HepG2 (cell line): ENCODE measurements around the gene OR5B12. TPM values are rescaled to one million over a fixed set of nuclear protein-coding genes. Genes with fewer than 3 reads are reported as not detected.

Experiments used
- ATAC-seq: fragments of 200-7000 bp; cut with Tn5 transposase; 3 replicates; pipeline ENCODE4 v1.9.1; 2020; ENCODE audit warnings: mild to moderate bottlenecking, moderate library complexity
- BruUV-seq: library from RNA; stranded (reverse); fragments of 400-500 nt; replicated peaks from 2 replicates; lab custom pipeline; 2021; lab: Mats Ljungman, UMichigan
- CTCF ChIA-PET: fragments of 300-600 bp; formaldehyde crosslinking; extraction: SDS; loops from one replicate; lab custom pipeline; 2021; ENCODE audit warnings: low total read pairs, inconsistent platforms, low intra/inter-chr PET ratio; lab: Yijun Ruan, JAX
- POLR2A ChIA-PET: fragments of 350-600 bp; sonication (Branson Sonifier 250); formaldehyde crosslinking; loops from one replicate; lab custom pipeline; 2020; ENCODE audit warnings: antibody characterized with exemption, inconsistent platforms; lab: Yijun Ruan, JAX
- DNase-seq: peaks from one replicate; pipeline ENCODE4 v3.0.0-alpha.2; 2015; ENCODE audit warnings: low spot score
- FAIRE-seq: peaks from 3 replicates; lab custom pipeline; 2011; peaks lifted over from hg19 to GRCh38; lab: Jason Lieb, UNC
- H2AFZ ChIP-seq: one replicate; pipeline ENCODE4 v1.6.1; 2011; ENCODE audit warnings: low read length, inconsistent platforms
- H3K27ac ChIP-seq: fragments of 300-600 bp; 3 replicates; pipeline ENCODE4 v1.8.0; 2011; ENCODE audit warnings: mixed run types, mild to moderate bottlenecking, mixed read lengths, low read length, inconsistent platforms; ENCODE audit not compliant: insufficient read depth; ENCODE audit errors: extremely low read length
- H3K27me3 ChIP-seq, 2 experiments: fragments of 200-600 bp in 1 of 2; 2 replicates in 1 of 2; 3 replicates in 1 of 2; pipeline versions ENCODE4 v1.6.0 to v1.8.0; 2011; ENCODE audit warnings: low read length in 2 of 2, mild to moderate bottlenecking in 2 of 2, moderate library complexity in 2 of 2, inconsistent platforms in 1 of 2; ENCODE audit not compliant: insufficient read depth in 2 of 2, control insufficient read depth in 1 of 2
- H3K36me3 ChIP-seq, 2 experiments: fragments of 200-600 bp in 1 of 2; replicated peaks in 1 of 2; 2 replicates in 1 of 2; 3 replicates in 1 of 2; pipeline versions ENCODE4 v1.5.1 to v1.8.0; 2011; ENCODE audit warnings: low read length in 2 of 2, inconsistent platforms in 1 of 2; ENCODE audit not compliant: insufficient read depth in 2 of 2, control insufficient read depth in 1 of 2
- H3K4me1 ChIP-seq: 2 replicates; pipeline ENCODE4 v1.5.1; 2012; ENCODE audit warnings: low read length, inconsistent platforms; ENCODE audit not compliant: insufficient read depth
- H3K4me2 ChIP-seq: 2 replicates; pipeline ENCODE4 v1.6.0; 2011; ENCODE audit warnings: low read depth, low read length, inconsistent platforms
- H3K4me3 ChIP-seq, 3 experiments: fragments of 200-600 bp in 1 of 3; sonication (generic), shearing (Covaris generic) in 1 of 3; replicated peaks in 1 of 3; 2 replicates each; pipeline ENCODE4 v1.5.1; 2011 to 2016; ENCODE audit warnings: low read length in 3 of 3, inconsistent platforms in 2 of 3, low read depth in 2 of 3, mild to moderate bottlenecking in 2 of 3, control low read depth in 1 of 3, mixed read lengths in 1 of 3; ENCODE audit not compliant: insufficient read depth in 1 of 3
- H3K79me2 ChIP-seq: one replicate; pipeline ENCODE4 v1.6.1; 2011; ENCODE audit warnings: low read length, inconsistent platforms; ENCODE audit not compliant: insufficient read depth
- H3K9ac ChIP-seq: 2 replicates; pipeline ENCODE4 v1.6.0; 2011; ENCODE audit warnings: mild to moderate bottlenecking, low read depth, low read length, inconsistent platforms; ENCODE audit not compliant: insufficient read depth
- H3K9me3 ChIP-seq: 2 replicates; pipeline ENCODE4 v1.5.1; 2012; ENCODE audit warnings: mild to moderate bottlenecking, low read length
- H4K20me1 ChIP-seq: 2 replicates; pipeline ENCODE4 v1.6.0; 2011; ENCODE audit warnings: inconsistent platforms, mild to moderate bottlenecking, low read length, moderate library complexity; ENCODE audit not compliant: insufficient read depth
- GMEB1 ChIP-seq: sonication (generic); formaldehyde crosslinking; IDR thresholded peaks from 2 replicates; pipeline ENCODE4 v1.5.1; 2020; ENCODE audit warnings: missing genetic modification reagents, mild to moderate bottlenecking, borderline replicate concordance
- KIAA2018 ChIP-seq: sonication (generic); formaldehyde crosslinking; IDR thresholded peaks from 2 replicates; pipeline ENCODE4 v1.5.0; 2020; ENCODE audit warnings: mild to moderate bottlenecking, missing genetic modification reagents, borderline replicate concordance
- MZF1 ChIP-seq: sonication (generic); formaldehyde crosslinking; IDR thresholded peaks from 2 replicates; pipeline ENCODE4 v1.8.1; 2023; ENCODE audit warnings: mild to moderate bottlenecking, missing genetic modification reagents, borderline replicate concordance
- PRMT3 ChIP-seq: sonication (generic); formaldehyde crosslinking; IDR thresholded peaks from 2 replicates; pipeline ENCODE4 v1.8.1; 2022; ENCODE audit warnings: low read depth, mild to moderate bottlenecking, moderate library complexity, missing genetic modification reagents, borderline replicate concordance
- WGBS: methylation state at CpG from one replicate; pipeline ENCODE4 v1.1.6; 2017; ENCODE audit warnings: low lambda C conversion rate; 5-methylcytosine and 5-hydroxymethylcytosine counted together
- in situ Hi-C: cut with HindIII; loops from 2 replicates; pipeline ENCODE4 v1.10.0; 2017; ENCODE audit warnings: low pct_unique_long_range_greater_than_20kb; ENCODE audit not compliant: extremely low pct_ligation_motif_present
- intact Hi-C: fragments of 100-400 bp; cut with micrococcal nuclease; formaldehyde crosslinking; loops from one replicate; pipeline ENCODE4 v1.10.0; 2022; ENCODE audit not compliant: unreplicated experiment
- polyA plus RNA-seq, 8 experiments: library from polyadenylated mRNA; depleted of rRNA in 3 of 8; stranded (reverse) in 7 of 8; unstranded in 1 of 8; fragments of >200 nt; fragmentation: Illumina TruSeq in 4 of 8; extraction: Trizol in 4 of 8; gene quantifications; 2 replicates each; pipeline versions ENCODE4 v1.2.1 to v1.2.3, GENCODE V29; 2011 to 2016; ENCODE audit warnings: low read depth in 4 of 8, missing spikeins in 1 of 8, mixed read lengths in 1 of 8; ENCODE audit not compliant: insufficient read depth in 1 of 8
- total RNA-seq, 5 experiments: library from RNA; depleted of rRNA; stranded (reverse); fragments of >200 nt; fragmentation: Illumina TruSeq; extraction: Trizol; gene quantifications; 2 replicates each; pipeline ENCODE4 v1.2.3, GENCODE V29; 2016; ENCODE audit warnings: low read depth in 1 of 5
- TF ChIP-seq, protein P1 (sequence below): sonication (generic); formaldehyde crosslinking; IDR thresholded peaks from 2 replicates; pipeline ENCODE4 v1.5.1; 2020; ENCODE audit warnings: missing genetic modification reagents, mild to moderate bottlenecking, borderline replicate concordance
- TF ChIP-seq, protein P2 (sequence below): IDR thresholded peaks from 2 replicates; pipeline ENCODE4 v1.6.1; 2018; ENCODE audit warnings: missing genetic modification reagents

The OR5B12 gene
- total and polyA plus RNA-seq, 2 of the 13 experiments (the other 11 are each of a cell fraction or from before 2014, with no cell fraction given), result not detected

DNA sequence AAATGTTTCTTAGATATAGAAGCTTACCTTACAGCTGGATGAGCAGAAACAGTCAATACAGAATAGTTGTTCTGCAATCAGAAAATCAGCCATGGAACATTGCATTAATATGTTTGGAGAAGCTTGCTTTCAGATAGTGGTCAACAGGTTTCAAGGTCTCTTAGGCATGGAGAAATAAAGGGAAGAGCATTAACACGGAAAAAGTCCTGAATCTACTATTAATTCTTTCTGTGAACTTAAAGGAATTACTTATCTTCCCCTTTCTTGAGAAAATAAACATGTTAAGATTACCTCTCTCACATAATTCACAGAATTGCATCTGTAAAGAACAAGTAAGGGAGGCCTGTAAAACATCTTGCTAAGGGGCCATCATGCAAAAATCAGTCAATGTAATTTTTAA, 35.3 kb downstream of the OR5B12 start, which contains the start of gene OR5B3:
Gene OR5B3, minus strand, starts transcription at position 101 of the 400 bp plus-strand sequence. CDS start 3,465 bp downstream, outside the sequence.
- WGBS, result 0% methylated on average over 1 of the region's 1 CpG
- Histone ChIP-seq H3K27ac (no peak within 1 kb of the TSS), H3K36me3 (no peaks in the 10 kb centered on the region), H3K4me2 (no peak within 1 kb of the TSS), H4K20me1 (no peaks in the 10 kb centered on the region), H3K27me3 (no peaks in the 10 kb centered on the region; a peak in 1 of 5 replicates), H3K4me3 (no peak within 1 kb of the TSS), H2AFZ (no peak within 1 kb of the TSS), H3K4me1 (no peaks in the 10 kb centered on the region), H3K9ac (no peak within 1 kb of the TSS), H3K79me2 (no peaks in the 10 kb centered on the region), H3K9me3 (peaks cover 7% of the 10 kb centered on the region; the same call in 1 of the 2 replicates)
- no TSS peak for BruUV-seq
- intact Hi-C loops, result no loop called here
- DNase-seq, result no peak
- no peak for ATAC-seq
- POLR2A ChIA-PET, result no interaction called here
- in situ Hi-C loops, result loop anchor here (25.0 kb wide), 1 partner anchor 106 kb away; the partner anchor contains the start of gene OR5B21
- CTCF ChIA-PET, result no interaction called here
- FAIRE-seq, result no peak
- no peak for TF ChIP-seq MZF1 (CRISPR knock-in tag)
- no peak for TF ChIP-seq KIAA2018 (CRISPR knock-in tag)
- no peak for TF ChIP-seq GMEB1 (CRISPR knock-in tag)
- TF ChIP-seq, protein P1, sequence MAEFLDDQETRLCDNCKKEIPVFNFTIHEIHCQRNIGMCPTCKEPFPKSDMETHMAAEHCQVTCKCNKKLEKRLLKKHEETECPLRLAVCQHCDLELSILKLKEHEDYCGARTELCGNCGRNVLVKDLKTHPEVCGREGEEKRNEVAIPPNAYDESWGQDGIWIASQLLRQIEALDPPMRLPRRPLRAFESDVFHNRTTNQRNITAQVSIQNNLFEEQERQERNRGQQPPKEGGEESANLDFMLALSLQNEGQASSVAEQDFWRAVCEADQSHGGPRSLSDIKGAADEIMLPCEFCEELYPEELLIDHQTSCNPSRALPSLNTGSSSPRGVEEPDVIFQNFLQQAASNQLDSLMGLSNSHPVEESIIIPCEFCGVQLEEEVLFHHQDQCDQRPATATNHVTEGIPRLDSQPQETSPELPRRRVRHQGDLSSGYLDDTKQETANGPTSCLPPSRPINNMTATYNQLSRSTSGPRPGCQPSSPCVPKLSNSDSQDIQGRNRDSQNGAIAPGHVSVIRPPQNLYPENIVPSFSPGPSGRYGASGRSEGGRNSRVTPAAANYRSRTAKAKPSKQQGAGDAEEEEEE (CRISPR knock-in tag), result no peak
- TF ChIP-seq PRMT3 (CRISPR knock-in tag), result no peak
- TF ChIP-seq, protein P2, sequence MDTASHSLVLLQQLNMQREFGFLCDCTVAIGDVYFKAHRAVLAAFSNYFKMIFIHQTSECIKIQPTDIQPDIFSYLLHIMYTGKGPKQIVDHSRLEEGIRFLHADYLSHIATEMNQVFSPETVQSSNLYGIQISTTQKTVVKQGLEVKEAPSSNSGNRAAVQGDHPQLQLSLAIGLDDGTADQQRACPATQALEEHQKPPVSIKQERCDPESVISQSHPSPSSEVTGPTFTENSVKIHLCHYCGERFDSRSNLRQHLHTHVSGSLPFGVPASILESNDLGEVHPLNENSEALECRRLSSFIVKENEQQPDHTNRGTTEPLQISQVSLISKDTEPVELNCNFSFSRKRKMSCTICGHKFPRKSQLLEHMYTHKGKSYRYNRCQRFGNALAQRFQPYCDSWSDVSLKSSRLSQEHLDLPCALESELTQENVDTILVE (CRISPR knock-in tag), result no peak
